Measurements from ENCODE around the gene OR4C45.

- TF ChIP-seq CTCF (IDR thresholded peaks at IDR 0.05) (no peak), POLR2A (IDR thresholded peaks at IDR 0.05) (no peak), POLR2AphosphoS5 (IDR thresholded peaks at IDR 0.05) (no peak)
These were observed 39.0 kb downstream of the OR4C45 start for GRCh38 chr11:50071584-50072225.

Data from prostate gland (tissue), 2 donors.